Stimulated activated CD8-positive, alpha-beta memory T cell treated with anti-CD3 and anti-CD28 coated beads, Interleukin-15, amount 100 ng/mL, for 48 hours (primary cell): ENCODE measurements around the gene BIRC7.

Experiments used
- DNase-seq, 2 donors: peaks; one replicate each; pipeline ENCODE4 v3.0.0-alpha.2; 2020; ENCODE audit warnings: low read depth in 2 of 2

Gene BIRC7

GRCh38 chr20:63281742-63282665 is 46.3 kb downstream of the BIRC7 start:
- DNase-seq, result no peak

- DNase-seq, result no peak
These were observed 47.2 kb downstream of the BIRC7 start for GRCh38 chr20:63282946-63283345.

- DNase-seq, result no peak
These were observed 47.8 kb downstream of the BIRC7 start for GRCh38 chr20:63283397-63284082.

- no peak for DNase-seq
These were observed 48.4 kb downstream of the BIRC7 start for GRCh38 chr20:63284083-63284440.

- no peak for DNase-seq
These were observed 48.8 kb downstream of the BIRC7 start for GRCh38 chr20:63284544-63284949.

GRCh38 chr20:63284981-63285524 is 49.3 kb downstream of the BIRC7 start:
- no peak for DNase-seq

GRCh38 chr20:63285636-63286615 is 50.2 kb downstream of the BIRC7 start:
- no peak for DNase-seq

GRCh38 chr20:63286781-63287696 is 51.3 kb downstream of the BIRC7 start:
- DNase-seq, result no peak

- DNase-seq, result no peak
These were observed 52.2 kb downstream of the BIRC7 start for GRCh38 chr20:63287697-63288580.

- DNase-seq, result no peak
These were observed 53.0 kb downstream of the BIRC7 start for GRCh38 chr20:63288581-63289251.

- DNase-seq, result no peak
These were observed 53.8 kb downstream of the BIRC7 start for GRCh38 chr20:63289311-63290135.
